NCI-H748 (cell line): ENCODE data around the gene DUSP19.
"Not testable (repeated sequence)": the region's sequence is repeated elsewhere in the genome, so short reads cannot be mapped to it uniquely, and the experiment has no call there.

Experiments used
- DNase-seq: peaks from one replicate; lab custom pipeline; 2025; ENCODE audit not compliant: unreplicated experiment; lab: John Stamatoyannopoulos, UW

The DUSP19 gene

GRCh38 chr2:183078464-183079138 is at the start of gene DUSP19:
TSS of gene DUSP19 (plus strand) at chr2:183078747. CDS start at chr2:183078934, 187 bp downstream.
- peak; percentile 99 for DNase-seq

- DNase-seq, result no peak
Observed at GRCh38 chr2:183029219-183029618, 49.3 kb upstream of the DUSP19 start.

- no peak for DNase-seq
Observed at GRCh38 chr2:183031911-183032794, 46.4 kb upstream of the DUSP19 start.

GRCh38 chr2:183033951-183034350 is 44.6 kb upstream of the DUSP19 start:
- DNase-seq, result no peak

- DNase-seq, result no peak
Observed at GRCh38 chr2:183034806-183035205, 43.7 kb upstream of the DUSP19 start.

- no peak for DNase-seq
Observed at GRCh38 chr2:183035298-183035953, 43.1 kb upstream of the DUSP19 start.

- DNase-seq, result no peak
Observed at GRCh38 chr2:183035954-183036669, 42.4 kb upstream of the DUSP19 start.

GRCh38 chr2:183037074-183037552 is 41.4 kb upstream of the DUSP19 start:
- peak; percentile 48 for DNase-seq

- DNase-seq, result peak; percentile 90
Observed at GRCh38 chr2:183037553-183038340, 40.8 kb upstream of the DUSP19 start.

GRCh38 chr2:183038341-183039300 is 39.9 kb upstream of the DUSP19 start, which contains the start of gene NCKAP1:
TSS of gene NCKAP1 (minus strand) at chr2:183038457. CDS start at chr2:183038099, 358 bp downstream.
- DNase-seq, result peak; percentile 92

- no peak for DNase-seq
Observed at GRCh38 chr2:183040604-183041003, 37.9 kb upstream of the DUSP19 start.

GRCh38 chr2:183043580-183043979 is 35.0 kb upstream of the DUSP19 start:
- not testable (repeated sequence) for DNase-seq

GRCh38 chr2:183047486-183048125 is 30.9 kb upstream of the DUSP19 start:
- not testable (repeated sequence) for DNase-seq

GRCh38 chr2:183049420-183049819 is 29.1 kb upstream of the DUSP19 start:
- DNase-seq, result no peak

- no peak for DNase-seq
Observed at GRCh38 chr2:183057333-183057985, 21.1 kb upstream of the DUSP19 start.

GRCh38 chr2:183059561-183059960 is 19.0 kb upstream of the DUSP19 start:
- no peak for DNase-seq

- DNase-seq, result no peak
Observed at GRCh38 chr2:183060571-183061231, 17.8 kb upstream of the DUSP19 start.
